Brain microvascular endothelial cell (primary cell): ENCODE results near the gene RABGAP1.

Source experiments
- DNase-seq: peaks from one replicate; pipeline ENCODE4 v3.0.0-alpha.2; 2020
- H3K27ac ChIP-seq: fragments of 250-450 bp; sonication (Bioruptor Pico); 2 replicates; pipeline ENCODE4 v1.5.1; 2020; ENCODE audit warnings: mild to moderate bottlenecking, moderate library complexity
- H3K27me3 ChIP-seq: fragments of 250-450 bp; sonication (Bioruptor Pico); replicated peaks from 2 replicates; pipeline ENCODE4 v1.5.1; 2020; ENCODE audit warnings: mild to moderate bottlenecking
- H3K36me3 ChIP-seq: fragments of 250-450 bp; sonication (Bioruptor Pico); replicated peaks from 2 replicates; pipeline ENCODE4 v1.5.1; 2020; ENCODE audit warnings: mild to moderate bottlenecking
- H3K4me3 ChIP-seq: 2 replicates; pipeline ENCODE4 v1.5.1; 2011; ENCODE audit warnings: low read depth, mild to moderate bottlenecking, control low read depth, low read length, moderate library complexity
- CTCF ChIP-seq: IDR thresholded peaks from 2 replicates; pipeline ENCODE4 v1.5.1; 2011; ENCODE audit warnings: low read depth, mild to moderate bottlenecking, moderate library complexity, low read length, control low read depth, inconsistent platforms; ENCODE audit errors: missing control alignments
- in situ Hi-C: cut with HindIII; loops from 2 replicates; pipeline ENCODE4 v1.10.0; 2017; ENCODE audit warnings: low sequenced_read_pairs, low pct_ligation_motif_present

RABGAP1 gene

DNA sequence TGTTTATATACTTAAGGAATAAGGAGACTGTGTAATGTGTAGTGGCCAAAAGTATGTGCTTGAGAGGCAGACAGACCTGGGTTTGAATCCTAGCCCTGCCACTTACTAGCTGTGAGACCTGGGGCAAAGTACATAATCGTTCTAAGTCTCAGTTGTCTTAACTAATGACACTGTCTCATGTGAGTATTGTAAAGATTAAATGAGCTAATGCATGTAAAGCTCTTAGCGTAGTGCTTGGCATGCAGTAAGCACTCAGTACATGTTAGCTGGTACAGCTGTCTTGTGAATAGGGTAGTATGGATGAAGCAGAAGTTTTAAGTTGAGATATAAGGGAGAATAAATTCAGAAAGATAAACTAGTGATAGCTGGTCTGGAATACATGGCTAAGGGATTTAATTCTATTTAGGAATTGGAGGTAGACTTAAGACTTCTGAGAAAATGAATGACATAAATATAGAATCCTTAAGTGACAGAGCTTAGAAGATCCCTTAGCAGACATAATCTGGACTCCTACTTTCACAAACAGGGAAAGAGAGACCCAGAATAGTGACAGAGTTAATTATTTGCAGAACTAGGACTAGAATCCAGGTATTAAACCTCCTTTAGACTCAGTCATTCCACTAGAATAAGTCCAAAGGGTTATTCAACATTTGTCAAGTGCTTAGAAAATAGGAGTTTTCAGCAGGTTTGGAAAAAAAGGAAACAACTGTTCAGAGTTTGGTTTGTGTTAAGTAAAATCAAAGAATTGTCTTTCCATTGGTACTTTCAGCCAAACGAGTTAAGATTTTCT lies 105.8 kb downstream of the RABGAP1 start:
- in situ Hi-C loops, result no loop called here
- H3K27ac ChIP-seq, result no peak overlapping the region
- DNase-seq, result no peak
- H3K36me3 ChIP-seq, result no peaks in the 10 kb centered on the region
- no peak overlapping the region for H3K4me3 ChIP-seq
- no peak for TF ChIP-seq CTCF
- H3K27me3 ChIP-seq, result no peaks in the 10 kb centered on the region

GRCh38 chr9:123048748-123049147 lies 107.9 kb downstream of the RABGAP1 start:
- no peak for TF ChIP-seq CTCF
- no peak overlapping the region for H3K4me3 ChIP-seq
- H3K27ac ChIP-seq, result peak overlapping the region; percentile 15
- in situ Hi-C loops, result no loop called here
- DNase-seq, result no peak
- no peaks in the 10 kb centered on the region for H3K27me3 ChIP-seq
- H3K36me3 ChIP-seq, result no peaks in the 10 kb centered on the region

DNA sequence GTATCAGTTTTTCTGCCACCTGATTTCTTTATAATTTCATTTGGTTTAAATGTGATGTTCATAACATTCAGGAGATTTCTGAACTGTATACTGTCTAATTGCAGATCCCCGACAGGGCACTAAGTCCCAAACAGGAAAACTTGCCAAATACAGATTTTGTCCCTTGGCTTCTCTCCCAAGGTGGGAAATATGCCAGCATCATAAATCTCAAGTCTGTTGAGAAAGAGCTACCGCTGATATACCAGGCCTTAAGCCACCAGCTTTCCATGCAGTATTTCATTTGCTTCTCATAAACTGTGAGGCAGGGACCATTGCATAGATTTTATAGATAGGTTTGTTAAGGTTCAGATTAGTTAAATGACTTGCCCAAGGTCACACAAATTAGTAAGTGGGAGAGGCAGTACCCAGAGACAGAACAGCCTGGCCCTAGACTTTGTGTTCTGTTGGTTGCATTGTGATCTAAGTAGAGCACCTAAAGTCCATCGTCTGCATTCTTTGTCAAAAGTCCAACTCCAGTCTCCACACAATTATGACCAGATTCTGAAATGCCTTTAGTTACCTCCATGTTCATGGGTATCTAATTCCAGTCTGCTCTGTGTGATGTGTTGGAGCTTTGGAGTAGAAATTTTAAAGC lies 108.9 kb downstream of the RABGAP1 start:
- H3K27ac ChIP-seq, result no peak overlapping the region

GRCh38 chr9:123053046-123053445 lies 112.2 kb downstream of the RABGAP1 start:
- in situ Hi-C loops, result no loop called here
- no peak for TF ChIP-seq CTCF
- no peak for DNase-seq
- no peaks in the 10 kb centered on the region for H3K27me3 ChIP-seq
- peaks cover 5% of the 10 kb centered on the region for H3K36me3 ChIP-seq
- no peak overlapping the region for H3K27ac ChIP-seq
- no peak overlapping the region for H3K4me3 ChIP-seq

More for the DNA sequence above, 108.9 kb downstream of the RABGAP1 start:
- peaks cover 1% of the 10 kb centered on the region for H3K36me3 ChIP-seq
- no peaks in the 10 kb centered on the region for H3K27me3 ChIP-seq
- no peak for DNase-seq
- in situ Hi-C loops, result no loop called here
- TF ChIP-seq CTCF, result no peak
- H3K4me3 ChIP-seq, result no peak overlapping the region

- no peak overlapping the region for H3K27ac ChIP-seq
- no peak for DNase-seq
- no peaks in the 10 kb centered on the region for H3K27me3 ChIP-seq
- peaks cover 5% of the 10 kb centered on the region for H3K36me3 ChIP-seq
- TF ChIP-seq CTCF, result no peak
- H3K4me3 ChIP-seq, result no peak overlapping the region
- in situ Hi-C loops, result no loop called here
Observed at GRCh38 chr9:123053711-123054110, 112.9 kb downstream of the RABGAP1 start.
